Vagina (tissue), 2 donors: ENCODE results near the gene C9orf50.

Experiments
- CTCF ChIP-seq, 3 experiments: fragments of 450-650 bp in 2 of 3; fragments of 200-600 bp in 1 of 3; sonication (generic) in 1 of 3; IDR thresholded peaks; one replicate each; pipeline ENCODE4 v1.5.1; 2017 to 2019; ENCODE audit warnings: antibody characterized with exemption in 3 of 3, mild to moderate bottlenecking in 2 of 3, moderate library complexity in 2 of 3
- POLR2A ChIP-seq, 2 donors: fragments of 450-650 bp; IDR thresholded peaks; one replicate each; pipeline ENCODE4 v1.6.1; 2017; ENCODE audit warnings: antibody characterized with exemption in 2 of 2, mild to moderate bottlenecking in 2 of 2, moderate library complexity in 2 of 2
- POLR2AphosphoS5 ChIP-seq, 2 donors: sonication (generic); formaldehyde crosslinking; IDR thresholded peaks; one replicate each; pipeline ENCODE4 v1.9.0; 2017; ENCODE audit warnings: antibody characterized with exemption in 2 of 2, mild to moderate bottlenecking in 2 of 2, low read depth in 1 of 2; ENCODE audit not compliant: insufficient read depth in 1 of 2

GRCh38 chr9:129575818-129576217 lies 45.1 kb downstream of the C9orf50 start:
- no peak for TF ChIP-seq CTCF (IDR thresholded peaks at IDR 0.05)
- no peak for TF ChIP-seq POLR2A (IDR thresholded peaks at IDR 0.05)
- TF ChIP-seq POLR2AphosphoS5 (IDR thresholded peaks at IDR 0.05; ENCODE audit: insufficient read depth in 1 of 2, low read depth in 1 of 2), result no peak
